Right hindlimb (tissue), 1 donor: Measurements from ENCODE around the gene ZNF695.

Experiments
- DNase-seq: peaks from one replicate; pipeline ENCODE4 v3.0.0-alpha.2; 2018

Gene ZNF695

GRCh38 chr1:246954126-246954525 is 53.7 kb downstream of the ZNF695 start:
- DNase-seq = no peak

GRCh38 chr1:246951413-246951812 is 56.4 kb downstream of the ZNF695 start:
- no peak for DNase-seq

GRCh38 chr1:246949956-246950355 is 57.9 kb downstream of the ZNF695 start:
- DNase-seq = no peak

GRCh38 chr1:246947255-246947654 is 60.6 kb downstream of the ZNF695 start:
- DNase-seq = no peak

- no peak for DNase-seq
Measured at GRCh38 chr1:246946366-246946765, 61.5 kb downstream of the ZNF695 start.
